HL-60 (cell line): Measurements from ENCODE around the gene GNG3.

Experiments used
- CTCF ChIP-seq: IDR thresholded peaks from one replicate; pipeline ENCODE4 v1.5.1; 2011; ENCODE audit warnings: low read length, control low read depth, inconsistent platforms; ENCODE audit not compliant: insufficient read depth
- POLR2AphosphoS5 ChIP-seq: IDR thresholded peaks from 2 replicates; pipeline ENCODE4 v1.6.1; 2012; ENCODE audit warnings: low read depth
- SPI1 ChIP-seq: IDR thresholded peaks from 2 replicates; pipeline ENCODE4 v1.6.1; 2012; ENCODE audit warnings: low read depth, mild to moderate bottlenecking, borderline replicate concordance

- TF ChIP-seq CTCF (no peak), POLR2AphosphoS5 (no peak), SPI1 (no peak)
These were observed 40.1 kb downstream of the GNG3 start for GRCh38 chr11:62747475-62748160.
